KMS-11 (cell line): ENCODE measurements around the gene CYP26A1.

Source experiments
- H2AFZ ChIP-seq: fragments of 200-600 bp; sonication (generic); 2 replicates; pipeline ENCODE4 v1.6.1; 2016; ENCODE audit warnings: antibody characterized with exemption, mixed run types, low read depth
- H3K27ac ChIP-seq: fragments of 200-600 bp; sonication (generic); 2 replicates; pipeline ENCODE4 v1.6.1; 2016; ENCODE audit warnings: mild to moderate bottlenecking, mixed run types
- H3K27me3 ChIP-seq: fragments of 200-600 bp; sonication (generic); 2 replicates; pipeline ENCODE4 v1.6.1; 2017; ENCODE audit warnings: mild to moderate bottlenecking, low read depth, mixed run types, moderate library complexity; ENCODE audit not compliant: insufficient read depth
- H3K36me3 ChIP-seq: fragments of 200-600 bp; sonication (generic); 2 replicates; pipeline ENCODE4 v1.6.1; 2017; ENCODE audit warnings: mild to moderate bottlenecking, mixed run types; ENCODE audit not compliant: insufficient read depth
- H3K4me1 ChIP-seq: fragments of 200-600 bp; sonication (generic); 2 replicates; pipeline ENCODE4 v1.6.1; 2016; ENCODE audit warnings: mild to moderate bottlenecking, low read depth, mixed run types; ENCODE audit not compliant: poor library complexity, severe bottlenecking
- H3K4me2 ChIP-seq: fragments of 200-600 bp; sonication (generic); 2 replicates; pipeline ENCODE4 v1.7.0; 2016; ENCODE audit warnings: mild to moderate bottlenecking, mixed run types
- H3K4me3 ChIP-seq: fragments of 200-600 bp; sonication (generic); IDR thresholded peaks from 2 replicates; pipeline ENCODE4 v1.6.1; 2017; ENCODE audit warnings: low read depth, low read length, mixed read lengths; ENCODE audit not compliant: insufficient read depth
- H3K79me2 ChIP-seq: fragments of 200-600 bp; sonication (generic); 2 replicates; pipeline ENCODE4 v1.6.1; 2016; ENCODE audit warnings: low read depth, mixed run types; ENCODE audit not compliant: insufficient read depth
- H3K9ac ChIP-seq: fragments of 200-600 bp; sonication (generic); 2 replicates; pipeline ENCODE4 v1.6.1; 2016; ENCODE audit warnings: mild to moderate bottlenecking, mixed run types
- H4K20me1 ChIP-seq: fragments of 200-600 bp; sonication (generic); 2 replicates; pipeline ENCODE4 v1.6.1; 2016; ENCODE audit warnings: mild to moderate bottlenecking, mixed run types; ENCODE audit not compliant: insufficient read depth
- TF ChIP-seq, protein P1 (sequence below): fragments of 200-600 bp; sonication (generic); conservative IDR thresholded peaks from 2 replicates; pipeline ENCODE4 v1.6.1; 2017; ENCODE audit warnings: low read depth, mild to moderate bottlenecking, antibody characterized with exemption, low read length, moderate library complexity, mixed read lengths

The CYP26A1 gene, protein sequence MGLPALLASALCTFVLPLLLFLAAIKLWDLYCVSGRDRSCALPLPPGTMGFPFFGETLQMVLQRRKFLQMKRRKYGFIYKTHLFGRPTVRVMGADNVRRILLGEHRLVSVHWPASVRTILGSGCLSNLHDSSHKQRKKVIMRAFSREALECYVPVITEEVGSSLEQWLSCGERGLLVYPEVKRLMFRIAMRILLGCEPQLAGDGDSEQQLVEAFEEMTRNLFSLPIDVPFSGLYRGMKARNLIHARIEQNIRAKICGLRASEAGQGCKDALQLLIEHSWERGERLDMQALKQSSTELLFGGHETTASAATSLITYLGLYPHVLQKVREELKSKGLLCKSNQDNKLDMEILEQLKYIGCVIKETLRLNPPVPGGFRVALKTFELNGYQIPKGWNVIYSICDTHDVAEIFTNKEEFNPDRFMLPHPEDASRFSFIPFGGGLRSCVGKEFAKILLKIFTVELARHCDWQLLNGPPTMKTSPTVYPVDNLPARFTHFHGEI

DNA sequence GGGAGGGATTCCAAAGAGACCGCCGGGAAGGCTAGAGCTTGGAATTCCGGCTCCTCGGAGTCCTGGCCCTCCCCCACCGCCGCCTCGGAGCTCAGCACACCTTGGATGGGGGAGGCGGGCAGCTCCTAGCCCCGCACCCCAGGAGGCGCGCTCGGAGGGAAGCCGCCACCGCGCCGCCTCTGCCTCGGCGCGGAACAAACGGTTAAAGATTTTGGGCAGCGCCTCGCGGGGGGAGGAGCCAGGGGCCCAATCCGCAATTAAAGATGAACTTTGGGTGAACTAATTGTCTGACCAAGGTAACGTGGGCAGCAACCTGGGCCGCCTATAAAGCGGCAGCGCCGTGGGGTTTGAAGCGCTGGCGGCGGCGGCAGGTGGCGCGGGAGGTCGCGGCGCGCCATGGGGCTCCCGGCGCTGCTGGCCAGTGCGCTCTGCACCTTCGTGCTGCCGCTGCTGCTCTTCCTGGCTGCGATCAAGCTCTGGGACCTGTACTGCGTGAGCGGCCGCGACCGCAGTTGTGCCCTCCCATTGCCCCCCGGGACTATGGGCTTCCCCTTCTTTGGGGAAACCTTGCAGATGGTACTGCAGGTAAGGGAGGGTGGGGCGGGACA lies at the start of gene CYP26A1:
CYP26A1 (plus strand) TSS at position 355 of the 608 bp plus-strand sequence; CDS start at position 397, 42 bp downstream.
- H3K9ac ChIP-seq: no peak within 1 kb of the TSS
- peaks cover 4% of the 10 kb centered on the region; the same call in 1 of the 2 replicates for H3K27me3 ChIP-seq
- H3K27ac ChIP-seq: no peak within 1 kb of the TSS
- TF ChIP-seq, protein P1, sequence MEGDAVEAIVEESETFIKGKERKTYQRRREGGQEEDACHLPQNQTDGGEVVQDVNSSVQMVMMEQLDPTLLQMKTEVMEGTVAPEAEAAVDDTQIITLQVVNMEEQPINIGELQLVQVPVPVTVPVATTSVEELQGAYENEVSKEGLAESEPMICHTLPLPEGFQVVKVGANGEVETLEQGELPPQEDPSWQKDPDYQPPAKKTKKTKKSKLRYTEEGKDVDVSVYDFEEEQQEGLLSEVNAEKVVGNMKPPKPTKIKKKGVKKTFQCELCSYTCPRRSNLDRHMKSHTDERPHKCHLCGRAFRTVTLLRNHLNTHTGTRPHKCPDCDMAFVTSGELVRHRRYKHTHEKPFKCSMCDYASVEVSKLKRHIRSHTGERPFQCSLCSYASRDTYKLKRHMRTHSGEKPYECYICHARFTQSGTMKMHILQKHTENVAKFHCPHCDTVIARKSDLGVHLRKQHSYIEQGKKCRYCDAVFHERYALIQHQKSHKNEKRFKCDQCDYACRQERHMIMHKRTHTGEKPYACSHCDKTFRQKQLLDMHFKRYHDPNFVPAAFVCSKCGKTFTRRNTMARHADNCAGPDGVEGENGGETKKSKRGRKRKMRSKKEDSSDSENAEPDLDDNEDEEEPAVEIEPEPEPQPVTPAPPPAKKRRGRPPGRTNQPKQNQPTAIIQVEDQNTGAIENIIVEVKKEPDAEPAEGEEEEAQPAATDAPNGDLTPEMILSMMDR: no peak
- H3K4me1 ChIP-seq: peaks cover 60% of the 10 kb centered on the region
- no peaks in the 10 kb centered on the region for H3K36me3 ChIP-seq
- no peaks in the 10 kb centered on the region for H4K20me1 ChIP-seq
- H3K79me2 ChIP-seq: no peaks in the 10 kb centered on the region
- peak within 1 kb of the TSS; percentile 86 for H3K4me2 ChIP-seq
- peak within 1 kb of the TSS; percentile 71 for H2AFZ ChIP-seq
- no peak within 1 kb of the TSS for H3K4me3 ChIP-seq

DNA sequence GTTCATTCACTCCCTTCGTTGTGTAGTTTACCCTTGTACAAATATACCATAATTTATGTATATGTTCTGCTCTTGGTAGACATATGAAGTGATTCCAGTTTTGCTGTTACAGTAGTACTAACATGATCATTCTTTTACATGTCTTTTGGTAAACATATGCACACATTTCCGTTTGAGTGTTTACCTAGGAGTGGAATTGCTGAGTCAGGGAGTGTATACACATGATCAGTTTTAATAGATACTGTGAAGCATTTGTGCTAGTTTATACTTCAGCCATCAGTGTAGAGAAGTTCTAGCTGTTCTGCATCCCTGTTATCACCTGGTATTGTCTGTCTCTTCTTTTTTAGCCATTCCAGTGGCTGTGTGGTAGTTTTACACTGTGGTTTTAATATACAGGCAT lies 47.6 kb upstream of the CYP26A1 start:
- Histone ChIP-seq H3K79me2 (no peaks in the 10 kb centered on the region), H3K27ac (no peak overlapping the region), H3K4me3 (no peak overlapping the region), H3K4me2 (no peak overlapping the region), H3K36me3 (no peaks in the 10 kb centered on the region), H3K9ac (no peak overlapping the region; the same call in 1 of the 2 replicates), H4K20me1 (no peaks in the 10 kb centered on the region), H3K27me3 (no peaks in the 10 kb centered on the region), H3K4me1 (peaks cover 18% of the 10 kb centered on the region), H2AFZ (no peak overlapping the region)
- TF ChIP-seq, protein P1: no peak

DNA sequence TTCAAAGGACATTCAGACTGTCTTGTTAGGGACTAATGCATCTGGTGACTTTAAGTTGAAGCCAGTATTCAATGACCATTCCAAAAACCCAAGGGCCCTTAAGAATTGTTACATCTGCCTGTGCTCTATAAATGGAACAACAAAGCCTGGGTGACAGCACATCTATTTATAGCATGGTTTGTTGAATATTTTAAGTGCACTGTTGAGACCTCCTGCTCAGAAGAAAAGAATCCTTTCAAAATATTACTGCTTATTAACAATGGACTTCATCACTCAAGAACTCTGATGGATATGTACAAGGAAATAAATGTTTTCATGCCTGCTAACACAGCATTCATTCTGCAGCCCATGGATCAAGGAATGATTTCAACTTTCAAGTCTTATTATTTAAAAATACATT lies 46.2 kb upstream of the CYP26A1 start:
- H3K4me3 ChIP-seq: no peak overlapping the region
- H3K4me2 ChIP-seq: no peak overlapping the region
- no peaks in the 10 kb centered on the region for H4K20me1 ChIP-seq
- no peak overlapping the region for H3K27ac ChIP-seq
- no peaks in the 10 kb centered on the region for H3K79me2 ChIP-seq
- no peaks in the 10 kb centered on the region for H3K36me3 ChIP-seq
- TF ChIP-seq, protein P1: no peak
- no peak overlapping the region for H3K9ac ChIP-seq
- H3K27me3 ChIP-seq: no peaks in the 10 kb centered on the region
- H2AFZ ChIP-seq: no peak overlapping the region
- H3K4me1 ChIP-seq: peaks cover 32% of the 10 kb centered on the region

DNA sequence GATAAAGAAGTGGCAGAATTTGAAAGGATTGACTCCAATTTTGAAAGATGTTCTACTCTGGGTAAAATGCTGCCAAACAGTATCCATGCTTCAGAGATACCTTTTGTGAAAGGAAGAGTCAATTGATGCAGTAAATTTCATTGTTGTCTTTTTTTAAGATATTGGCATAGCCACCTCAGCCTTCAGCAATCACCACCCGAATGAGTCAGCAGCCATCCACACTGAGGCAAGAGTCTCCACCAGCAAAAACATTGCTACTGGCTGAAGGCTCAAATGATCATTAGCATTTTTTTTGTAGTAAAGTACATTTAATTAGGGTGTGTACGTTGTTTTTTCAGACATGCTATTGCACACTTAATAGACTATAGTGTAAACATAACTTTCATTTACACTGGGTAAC lies 44.8 kb upstream of the CYP26A1 start:
- H3K4me2 ChIP-seq: no peak overlapping the region
- H3K27me3 ChIP-seq: no peaks in the 10 kb centered on the region
- no peak overlapping the region for H3K4me3 ChIP-seq
- H3K27ac ChIP-seq: no peak overlapping the region
- H4K20me1 ChIP-seq: no peaks in the 10 kb centered on the region
- H3K79me2 ChIP-seq: no peaks in the 10 kb centered on the region
- TF ChIP-seq, protein P1: no peak
- H3K4me1 ChIP-seq: peaks cover 46% of the 10 kb centered on the region
- H2AFZ ChIP-seq: no peak overlapping the region
- H3K36me3 ChIP-seq: no peaks in the 10 kb centered on the region
- H3K9ac ChIP-seq: no peak overlapping the region
